Progenitor cell of endocrine pancreas (in vitro differentiated cells): ENCODE data around the gene LBX1. TPM values are rescaled to one million over a fixed set of nuclear protein-coding genes. Genes with fewer than 3 reads are reported as not detected.

Source experiments
- DNase-seq: peaks from one replicate; pipeline ENCODE4 v3.0.0; 2021; ENCODE audit warnings: low spot score; ENCODE audit not compliant: unreplicated experiment
- H3K27ac Mint-ChIP-seq: 2 replicates; pipeline ENCODE4 v1.8.0; 2021; ENCODE audit warnings: mild to moderate bottlenecking, moderate library complexity, mixed read lengths
- H3K27me3 Mint-ChIP-seq: 2 replicates; pipeline ENCODE4 v1.8.0; 2021; ENCODE audit warnings: mixed read lengths
- H3K36me3 Mint-ChIP-seq: 2 replicates; pipeline ENCODE4 v1.8.0; 2022; ENCODE audit warnings: mixed read lengths; ENCODE audit not compliant: insufficient read depth
- H3K4me1 Mint-ChIP-seq: 2 replicates; pipeline ENCODE4 v1.8.0; 2021; ENCODE audit warnings: low read depth, mixed read lengths
- H3K4me3 Mint-ChIP-seq: 2 replicates; pipeline ENCODE4 v1.8.0; 2021; ENCODE audit warnings: low read depth, mild to moderate bottlenecking, moderate library complexity, mixed read lengths
- H3K9me3 Mint-ChIP-seq: 2 replicates; pipeline ENCODE4 v1.8.0; 2021; ENCODE audit warnings: low read depth, mixed read lengths
- CTCF ChIP-seq: fragments of 200-600 bp; sonication (generic); IDR thresholded peaks from one replicate; pipeline ENCODE4 v1.5.0; 2021; ENCODE audit warnings: antibody characterized with exemption, mild to moderate bottlenecking; ENCODE audit not compliant: unreplicated experiment
- total RNA-seq: library from RNA; stranded (reverse); gene quantifications from 2 replicates; pipeline ENCODE4 v1.2.1, GENCODE V29; 2021

Gene LBX1
- total RNA-seq, 1 donor from 2014 or later, result not detected

- H3K9me3 Mint-ChIP-seq, result no peaks in the 10 kb centered on the region
- no peak for DNase-seq
- peaks cover 96% of the 10 kb centered on the region for H3K27me3 Mint-ChIP-seq
- H3K4me3 Mint-ChIP-seq, result no peak overlapping the region
- TF ChIP-seq CTCF, result no peak
- H3K36me3 Mint-ChIP-seq, result no peaks in the 10 kb centered on the region
- H3K4me1 Mint-ChIP-seq, result peaks cover 21% of the 10 kb centered on the region
- no peak overlapping the region for H3K27ac Mint-ChIP-seq
Observed at GRCh38 chr10:101216207-101217043, 12.8 kb downstream of the LBX1 start.

GRCh38 chr10:101215397-101216206, 13.7 kb downstream of the LBX1 start:
- Mint-ChIP-seq H3K4me1 (peaks cover 21% of the 10 kb centered on the region), H3K36me3 (no peaks in the 10 kb centered on the region), H3K27me3 (peaks cover 96% of the 10 kb centered on the region), H3K4me3 (no peak overlapping the region), H3K9me3 (no peaks in the 10 kb centered on the region), H3K27ac (no peak overlapping the region)
- TF ChIP-seq CTCF, result no peak
- DNase-seq, result no peak

- TF ChIP-seq CTCF, result peak; percentile 95
- Mint-ChIP-seq H3K4me1 (peaks cover 16% of the 10 kb centered on the region), H3K9me3 (no peaks in the 10 kb centered on the region), H3K4me3 (no peak overlapping the region), H3K27me3 (peaks cover 96% of the 10 kb centered on the region), H3K27ac (peak overlapping the region; percentile 75), H3K36me3 (no peaks in the 10 kb centered on the region)
- peak; percentile 80 for DNase-seq
Observed at GRCh38 chr10:101214446-101215396, 14.5 kb downstream of the LBX1 start.

- no peak for DNase-seq
- Mint-ChIP-seq H3K4me3 (no peak overlapping the region), H3K9me3 (no peaks in the 10 kb centered on the region), H3K36me3 (no peaks in the 10 kb centered on the region), H3K4me1 (no peaks in the 10 kb centered on the region), H3K27me3 (peaks cover 71% of the 10 kb centered on the region), H3K27ac (no peak overlapping the region)
- no peak for TF ChIP-seq CTCF
Observed at GRCh38 chr10:101208543-101208942, 20.7 kb downstream of the LBX1 start.
